Activated CD8-positive, alpha-beta T cell treated with anti-CD3 and anti-CD28 coated beads for 36 hours (primary cell): ENCODE results near the gene PAK5. TPM values are rescaled to one million over a fixed set of nuclear protein-coding genes. Genes with fewer than 3 reads are reported as not detected.

Source experiments
- ATAC-seq: fragments of 200-7000 bp; cut with Tn5 transposase; one replicate; pipeline ENCODE4 v1.10.0; 2021; ENCODE audit warnings: mild to moderate bottlenecking, moderate library complexity
- CTCF ChIA-PET: fragments of 350-600 bp; sonication (Branson Sonifier 250); formaldehyde crosslinking; loops from one replicate; lab custom pipeline; 2021; ENCODE audit warnings: antibody characterized with exemption; lab: Charles Lee
- POLR2A ChIA-PET: fragments of 350-600 bp; sonication (Branson Sonifier 250); formaldehyde crosslinking; loops from one replicate; lab custom pipeline; 2021; ENCODE audit warnings: antibody characterized with exemption; lab: Charles Lee
- DNase-seq: peaks from one replicate; pipeline ENCODE4 v3.0.0-alpha.2; 2020
- H3K27ac Mint-ChIP-seq: one replicate; pipeline ENCODE4 v1.8.0; 2021; ENCODE audit warnings: mild to moderate bottlenecking, mixed read lengths
- H3K27me3 Mint-ChIP-seq: one replicate; pipeline ENCODE4 v1.8.0; 2021; ENCODE audit warnings: mixed read lengths
- H3K36me3 Mint-ChIP-seq: one replicate; pipeline ENCODE4 v1.8.0; 2021; ENCODE audit warnings: low read depth, mixed read lengths
- H3K4me1 Mint-ChIP-seq: one replicate; pipeline ENCODE4 v1.8.0; 2021; ENCODE audit warnings: low read depth, mixed read lengths
- H3K4me3 Mint-ChIP-seq: one replicate; pipeline ENCODE4 v1.8.0; 2021; ENCODE audit warnings: mild to moderate bottlenecking, moderate library complexity, mixed read lengths
- H3K9me3 Mint-ChIP-seq: one replicate; pipeline ENCODE4 v1.8.0; 2021; ENCODE audit warnings: mixed read lengths
- intact Hi-C: fragments of 100-400 bp; cut with micrococcal nuclease; formaldehyde crosslinking; loops from one replicate; pipeline ENCODE4 v1.10.0; 2022
- total RNA-seq, 2 experiments: library from RNA; stranded (reverse); gene quantifications; one replicate each; pipeline ENCODE4 v1.2.3, GENCODE V29; 2021
- TF ChIP-seq, protein P1 (sequence below): fragments of 200-600 bp; IDR thresholded peaks from one replicate; pipeline ENCODE4 v1.8.0; 2022; ENCODE audit warnings: antibody characterized with exemption, mild to moderate bottlenecking

Gene PAK5
- total RNA-seq, 2 experiments from 2014 or later = not detected

DNA sequence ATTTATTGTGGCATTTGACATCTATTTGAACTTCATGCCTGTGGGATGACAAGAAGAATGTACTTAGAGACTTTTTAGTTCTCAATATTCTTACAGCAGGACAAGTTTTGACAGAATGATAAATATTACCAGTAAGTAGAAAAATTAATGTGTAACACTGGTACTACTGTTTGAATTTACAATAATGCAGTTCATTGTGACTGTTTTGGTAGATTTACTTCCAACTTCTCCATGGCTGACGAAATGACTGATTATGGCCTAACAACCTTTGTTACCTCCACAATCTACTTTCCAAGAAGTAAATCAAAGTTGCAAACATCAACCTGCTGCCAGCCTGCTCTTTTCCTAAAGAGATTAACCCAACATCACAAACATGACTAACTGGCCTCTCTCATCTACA is 38.5 kb downstream of the PAK5 start:
- H3K36me3 Mint-ChIP-seq = no peaks in the 10 kb centered on the region
- no peaks in the 10 kb centered on the region for H3K9me3 Mint-ChIP-seq
- no peaks in the 10 kb centered on the region for H3K27me3 Mint-ChIP-seq
- DNase-seq = no peak
- CTCF ChIA-PET = no interaction called here
- no peak overlapping the region for H3K4me3 Mint-ChIP-seq
- POLR2A ChIA-PET = no interaction called here
- no peak overlapping the region for H3K27ac Mint-ChIP-seq
- H3K4me1 Mint-ChIP-seq = no peaks in the 10 kb centered on the region
- TF ChIP-seq, protein P1, sequence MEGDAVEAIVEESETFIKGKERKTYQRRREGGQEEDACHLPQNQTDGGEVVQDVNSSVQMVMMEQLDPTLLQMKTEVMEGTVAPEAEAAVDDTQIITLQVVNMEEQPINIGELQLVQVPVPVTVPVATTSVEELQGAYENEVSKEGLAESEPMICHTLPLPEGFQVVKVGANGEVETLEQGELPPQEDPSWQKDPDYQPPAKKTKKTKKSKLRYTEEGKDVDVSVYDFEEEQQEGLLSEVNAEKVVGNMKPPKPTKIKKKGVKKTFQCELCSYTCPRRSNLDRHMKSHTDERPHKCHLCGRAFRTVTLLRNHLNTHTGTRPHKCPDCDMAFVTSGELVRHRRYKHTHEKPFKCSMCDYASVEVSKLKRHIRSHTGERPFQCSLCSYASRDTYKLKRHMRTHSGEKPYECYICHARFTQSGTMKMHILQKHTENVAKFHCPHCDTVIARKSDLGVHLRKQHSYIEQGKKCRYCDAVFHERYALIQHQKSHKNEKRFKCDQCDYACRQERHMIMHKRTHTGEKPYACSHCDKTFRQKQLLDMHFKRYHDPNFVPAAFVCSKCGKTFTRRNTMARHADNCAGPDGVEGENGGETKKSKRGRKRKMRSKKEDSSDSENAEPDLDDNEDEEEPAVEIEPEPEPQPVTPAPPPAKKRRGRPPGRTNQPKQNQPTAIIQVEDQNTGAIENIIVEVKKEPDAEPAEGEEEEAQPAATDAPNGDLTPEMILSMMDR = no peak
- ATAC-seq = no peak
- intact Hi-C loops = no loop called here

DNA sequence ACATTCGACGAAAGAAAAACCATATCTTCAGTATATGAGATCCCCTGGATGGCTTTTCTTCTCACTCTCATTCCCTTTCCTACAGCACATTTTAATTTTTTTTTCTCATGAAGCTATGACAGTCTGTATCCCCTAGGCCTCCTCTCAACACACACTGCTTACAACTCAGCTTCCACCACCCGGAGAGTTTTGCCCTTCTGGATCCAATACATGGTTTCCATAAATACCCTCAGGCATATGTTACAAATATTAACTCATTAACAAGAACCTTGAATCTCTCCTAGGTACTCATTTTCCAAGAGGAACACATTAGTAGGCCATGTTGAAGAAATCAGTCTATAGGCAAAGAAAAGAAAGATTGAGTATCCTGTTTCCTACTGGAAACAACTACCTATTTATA is 44.0 kb downstream of the PAK5 start:
- H3K27me3 Mint-ChIP-seq = no peaks in the 10 kb centered on the region
- ChIA-PET POLR2A (no interaction called here), CTCF (no interaction called here)
- no peaks in the 10 kb centered on the region for H3K4me1 Mint-ChIP-seq
- DNase-seq (no peak), ATAC-seq (no peak)
- no peak overlapping the region for H3K27ac Mint-ChIP-seq
- no peaks in the 10 kb centered on the region for H3K9me3 Mint-ChIP-seq
- TF ChIP-seq, protein P1 = no peak
- intact Hi-C loops = no loop called here
- no peaks in the 10 kb centered on the region for H3K36me3 Mint-ChIP-seq
- H3K4me3 Mint-ChIP-seq = no peak overlapping the region

DNA sequence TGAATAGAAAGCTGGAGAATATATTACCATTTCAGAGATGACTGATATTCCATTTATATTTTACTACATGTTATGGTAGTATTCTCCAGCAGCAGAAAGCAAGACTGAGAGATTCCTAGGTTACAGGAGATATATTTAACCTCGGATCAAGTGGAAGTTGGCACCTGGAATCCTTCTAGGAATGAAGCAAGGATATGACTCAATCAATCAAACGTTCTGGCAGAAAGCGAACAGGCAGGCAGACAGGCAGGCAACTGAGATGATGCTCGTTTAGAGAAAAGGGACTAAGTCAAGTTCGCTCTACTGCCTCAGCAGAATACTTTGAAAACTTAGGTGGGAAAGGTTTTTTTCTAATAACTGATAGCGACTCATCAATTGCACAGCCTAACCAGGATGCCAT is 46.2 kb downstream of the PAK5 start:
- POLR2A ChIA-PET = no interaction called here
- Mint-ChIP-seq H3K36me3 (no peaks in the 10 kb centered on the region), H3K4me3 (no peak overlapping the region), H3K4me1 (no peaks in the 10 kb centered on the region), H3K9me3 (no peaks in the 10 kb centered on the region), H3K27ac (no peak overlapping the region), H3K27me3 (no peaks in the 10 kb centered on the region)
- DNase-seq (no peak), ATAC-seq (no peak)
- intact Hi-C loops = no loop called here
- CTCF ChIA-PET = no interaction called here
- TF ChIP-seq, protein P1 = no peak

DNA sequence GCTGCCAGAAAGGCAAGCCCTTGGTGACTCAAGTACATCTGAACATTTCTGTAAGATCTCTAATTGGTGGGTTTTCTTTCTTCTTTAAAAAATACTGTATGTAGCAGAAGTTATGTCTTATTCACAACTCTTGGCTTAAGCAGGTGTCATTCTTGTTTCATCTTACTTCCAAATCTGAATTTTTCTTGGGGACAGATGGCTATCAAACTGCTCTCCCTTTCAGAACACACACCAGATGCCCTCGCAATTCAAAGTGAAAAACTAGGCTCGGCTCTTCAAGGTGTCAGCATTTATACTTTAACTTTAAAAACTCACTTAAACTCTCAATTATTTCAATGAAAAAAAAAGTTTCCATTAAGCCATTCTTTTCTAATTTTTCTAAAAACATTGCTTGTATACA is 49.7 kb downstream of the PAK5 start:
- no peak for DNase-seq
- CTCF ChIA-PET = no interaction called here
- H3K9me3 Mint-ChIP-seq = no peaks in the 10 kb centered on the region
- TF ChIP-seq, protein P1 = no peak
- ATAC-seq = no peak
- H3K36me3 Mint-ChIP-seq = no peaks in the 10 kb centered on the region
- H3K27ac Mint-ChIP-seq = no peak overlapping the region
- intact Hi-C loops = no loop called here
- no peak overlapping the region for H3K4me3 Mint-ChIP-seq
- POLR2A ChIA-PET = no interaction called here
- H3K4me1 Mint-ChIP-seq = no peaks in the 10 kb centered on the region
- no peaks in the 10 kb centered on the region for H3K27me3 Mint-ChIP-seq

DNA sequence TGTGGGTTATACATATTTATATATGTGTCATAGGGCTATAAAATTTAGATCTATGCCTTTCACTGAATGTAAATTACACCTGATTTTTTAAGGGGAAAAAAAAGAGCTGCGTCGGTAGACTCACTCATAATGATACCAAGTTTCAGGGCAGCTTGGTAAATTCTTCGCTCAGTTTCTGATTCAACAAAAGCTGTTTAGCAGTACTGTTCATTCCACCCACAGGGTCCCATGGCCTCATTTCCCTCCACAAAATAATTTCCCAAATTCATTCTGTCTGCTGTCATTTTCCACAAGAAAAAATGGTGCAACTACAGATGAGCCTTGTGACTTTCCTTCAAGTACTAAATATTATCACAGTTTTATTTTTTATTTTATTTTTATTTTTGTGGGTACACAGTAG is 63.7 kb downstream of the PAK5 start:
- ChIA-PET POLR2A (no interaction called here), CTCF (interaction anchor here (0.7 kb wide), 1 partner anchor 12 kb away, joined by 4 read pairs; no protein-coding TSS in a partner anchor)
- intact Hi-C loops = no loop called here
- DNase-seq (no peak), ATAC-seq (no peak)
- no peaks in the 10 kb centered on the region for H3K36me3 Mint-ChIP-seq
- no peaks in the 10 kb centered on the region for H3K9me3 Mint-ChIP-seq
- no peaks in the 10 kb centered on the region for H3K27me3 Mint-ChIP-seq
- TF ChIP-seq, protein P1 = no peak
- H3K4me1 Mint-ChIP-seq = no peaks in the 10 kb centered on the region
- no peak overlapping the region for H3K27ac Mint-ChIP-seq
- no peak overlapping the region for H3K4me3 Mint-ChIP-seq
